HCEC 1CT (cell line): ENCODE results near the gene BACE1-AS.
"Not testable (repeated sequence)": the region's sequence is repeated elsewhere in the genome, so short reads cannot be mapped to it uniquely, and the experiment has no call there.

ENCODE experiments used
- DNase-seq: peaks from one replicate; pipeline ENCODE4 v3.0.0-alpha.2; 2017

The BACE1-AS gene

GRCh38 chr11:117290809-117291396 is at the start of gene BACE1-AS:
BACE1-AS (plus strand) TSS chr11:117291346.
- no peak for DNase-seq

- no peak for DNase-seq
Measured at GRCh38 chr11:117248341-117248740, 42.8 kb upstream of the BACE1-AS start.

GRCh38 chr11:117249571-117249970 is 41.6 kb upstream of the BACE1-AS start:
- DNase-seq, result no peak

GRCh38 chr11:117251506-117251905 is 39.6 kb upstream of the BACE1-AS start:
- DNase-seq, result no peak

GRCh38 chr11:117255966-117256365 is 35.2 kb upstream of the BACE1-AS start:
- no peak for DNase-seq

- DNase-seq, result peak; percentile 63
Measured at GRCh38 chr11:117256573-117256972, 34.6 kb upstream of the BACE1-AS start.

- no peak for DNase-seq
Measured at GRCh38 chr11:117258576-117258975, 32.6 kb upstream of the BACE1-AS start.

- DNase-seq, result peak; percentile 80
Measured at GRCh38 chr11:117259417-117259816, 31.7 kb upstream of the BACE1-AS start.

- DNase-seq, result not testable (repeated sequence)
Measured at GRCh38 chr11:117264624-117265323, 26.4 kb upstream of the BACE1-AS start.

- no peak for DNase-seq
Measured at GRCh38 chr11:117265745-117266144, 25.4 kb upstream of the BACE1-AS start.

- no peak for DNase-seq
Measured at GRCh38 chr11:117269856-117270255, 21.3 kb upstream of the BACE1-AS start.

GRCh38 chr11:117271208-117271607 is 19.9 kb upstream of the BACE1-AS start:
- no peak for DNase-seq

- not testable (repeated sequence) for DNase-seq
Measured at GRCh38 chr11:117272175-117272574, 19.0 kb upstream of the BACE1-AS start.

- DNase-seq, result peak; percentile 78
Measured at GRCh38 chr11:117273550-117274289, 17.4 kb upstream of the BACE1-AS start.

GRCh38 chr11:117278347-117278746 is 12.8 kb upstream of the BACE1-AS start:
- no peak for DNase-seq

- DNase-seq, result no peak
Measured at GRCh38 chr11:117279711-117280376, 11.3 kb upstream of the BACE1-AS start.

- DNase-seq, result peak; percentile 97
Measured at GRCh38 chr11:117281159-117281558, 10.0 kb upstream of the BACE1-AS start.

GRCh38 chr11:117281869-117282268 is 9.3 kb upstream of the BACE1-AS start:
- DNase-seq, result no peak

- DNase-seq, result no peak
Measured at GRCh38 chr11:117282956-117283355, 8.2 kb upstream of the BACE1-AS start.

GRCh38 chr11:117284053-117284452 is 7.1 kb upstream of the BACE1-AS start:
- no peak for DNase-seq

- DNase-seq, result no peak
Measured at GRCh38 chr11:117286588-117286987, 4.6 kb upstream of the BACE1-AS start.

GRCh38 chr11:117287668-117288067 is 3.5 kb upstream of the BACE1-AS start:
- no peak for DNase-seq

- no peak for DNase-seq
Measured at GRCh38 chr11:117289795-117290194, 1.4 kb upstream of the BACE1-AS start.
